ENCODE data around the gene CCNG1.
"Not testable (repeated sequence)": the region's sequence is repeated elsewhere in the genome, so short reads cannot be mapped to it uniquely, and the experiment has no call there.

CCNG1 gene

DNA sequence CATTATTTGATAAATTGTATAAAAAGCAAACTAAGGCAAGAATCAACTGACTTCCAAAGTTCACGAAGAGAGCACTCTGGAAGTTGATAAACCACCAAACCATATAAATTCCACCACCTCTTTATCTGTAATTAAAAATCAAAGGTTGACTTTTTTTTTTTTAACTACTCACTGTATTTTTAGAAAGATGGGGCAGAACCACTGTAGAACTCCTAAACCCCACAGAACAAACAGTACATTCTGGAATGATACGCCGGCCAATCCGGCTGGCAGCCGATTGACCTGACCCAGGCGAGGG, 435 bp upstream of the CCNG1 start:
- Histone ChIP-seq H3K4me1 (ENCODE audit: control insufficient read depth in 2 of 2, insufficient read depth in 2 of 2, low read length in 2 of 2) (peaks cover 16 to 46% of the 10 kb centered on the region in 2 donors), H3K36me3 (ENCODE audit: control insufficient read depth in 2 of 2, insufficient read depth in 2 of 2, low read length in 2 of 2) (peaks cover 6 to 11% of the 10 kb centered on the region in 2 donors), H3K27ac (ENCODE audit: low read depth in 2 of 2, low read length in 2 of 2) (peak overlapping the region; percentile 93 to 96), H3K27me3 (ENCODE audit: control insufficient read depth in 2 of 2, insufficient read depth in 2 of 2, low read length in 2 of 2) (no peaks in the 10 kb centered on the region), H3K9me3 (ENCODE audit: control insufficient read depth in 2 of 2, low read length in 2 of 2) (no peaks in the 10 kb centered on the region), H3K9ac (ENCODE audit: low read depth in 1 of 2, low read length in 2 of 2) (peak overlapping the region; percentile 66 to 96), H3K4me3 (ENCODE audit: low read length in 2 of 2) (peak overlapping the region; percentile 83 to 92)

DNA sequence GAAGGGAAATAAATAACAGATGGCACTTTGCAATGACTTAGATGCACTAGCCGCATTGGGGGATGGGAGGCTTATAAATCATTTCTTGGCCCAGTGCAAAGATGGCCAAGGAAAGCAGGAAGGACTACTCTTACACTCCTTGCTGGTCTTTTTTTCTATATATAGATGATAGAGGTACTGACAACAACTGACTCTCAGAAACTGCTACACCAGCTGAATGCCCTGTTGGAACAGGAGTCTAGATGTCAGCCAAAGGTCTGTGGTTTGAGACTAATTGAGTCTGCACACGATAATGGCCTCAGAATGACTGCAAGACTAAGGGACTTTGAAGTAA, 1.7 kb downstream of the CCNG1 start:
- Histone ChIP-seq H3K27me3 (ENCODE audit: control insufficient read depth in 2 of 2, insufficient read depth in 2 of 2, low read length in 2 of 2) (no peaks in the 10 kb centered on the region), H3K9ac (ENCODE audit: low read depth in 1 of 2, low read length in 2 of 2) (peak overlapping the region in 1 of 2 donors; percentile 18), H3K27ac (ENCODE audit: low read depth in 2 of 2, low read length in 2 of 2) (no peak overlapping the region), H3K36me3 (ENCODE audit: control insufficient read depth in 2 of 2, insufficient read depth in 2 of 2, low read length in 2 of 2) (peaks cover 22 to 24% of the 10 kb centered on the region in 2 donors), H3K4me3 (ENCODE audit: low read length in 2 of 2) (peak overlapping the region; percentile 83 to 92), H3K9me3 (ENCODE audit: control insufficient read depth in 2 of 2, low read length in 2 of 2) (no peaks in the 10 kb centered on the region), H3K4me1 (ENCODE audit: control insufficient read depth in 2 of 2, insufficient read depth in 2 of 2, low read length in 2 of 2) (peaks cover 8 to 30% of the 10 kb centered on the region in 2 donors)

DNA sequence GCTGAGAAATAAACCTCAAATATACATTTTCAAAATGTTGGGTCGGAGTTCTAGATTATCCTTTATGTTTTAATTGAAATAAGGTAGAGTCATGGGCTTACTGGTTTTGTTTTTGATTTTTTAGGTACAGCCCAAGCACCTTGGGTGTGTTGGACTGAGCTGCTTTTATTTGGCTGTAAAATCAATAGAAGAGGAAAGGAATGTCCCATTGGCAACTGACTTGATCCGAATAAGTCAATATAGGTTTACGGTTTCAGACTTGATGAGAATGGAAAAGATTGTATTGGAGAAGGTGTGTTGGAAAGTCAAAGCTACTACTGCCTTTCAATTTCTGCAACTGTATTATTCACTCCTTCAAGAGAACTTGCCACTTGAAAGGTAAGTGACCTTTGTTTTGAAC, 3.6 kb downstream of the CCNG1 start:
- Histone ChIP-seq H3K9me3 (ENCODE audit: control insufficient read depth in 2 of 2, low read length in 2 of 2) (no peaks in the 10 kb centered on the region), H3K9ac (ENCODE audit: low read depth in 1 of 2, low read length in 2 of 2) (no peak overlapping the region), H3K4me3 (ENCODE audit: low read length in 2 of 2) (no peak overlapping the region), H3K27ac (ENCODE audit: low read depth in 2 of 2, low read length in 2 of 2) (no peak overlapping the region), H3K36me3 (ENCODE audit: control insufficient read depth in 2 of 2, insufficient read depth in 2 of 2, low read length in 2 of 2) (peaks cover 34 to 37% of the 10 kb centered on the region in 2 donors), H3K4me1 (ENCODE audit: control insufficient read depth in 2 of 2, insufficient read depth in 2 of 2, low read length in 2 of 2) (peaks cover 4 to 24% of the 10 kb centered on the region in 2 donors), H3K27me3 (ENCODE audit: control insufficient read depth in 2 of 2, insufficient read depth in 2 of 2, low read length in 2 of 2) (no peaks in the 10 kb centered on the region)

DNA sequence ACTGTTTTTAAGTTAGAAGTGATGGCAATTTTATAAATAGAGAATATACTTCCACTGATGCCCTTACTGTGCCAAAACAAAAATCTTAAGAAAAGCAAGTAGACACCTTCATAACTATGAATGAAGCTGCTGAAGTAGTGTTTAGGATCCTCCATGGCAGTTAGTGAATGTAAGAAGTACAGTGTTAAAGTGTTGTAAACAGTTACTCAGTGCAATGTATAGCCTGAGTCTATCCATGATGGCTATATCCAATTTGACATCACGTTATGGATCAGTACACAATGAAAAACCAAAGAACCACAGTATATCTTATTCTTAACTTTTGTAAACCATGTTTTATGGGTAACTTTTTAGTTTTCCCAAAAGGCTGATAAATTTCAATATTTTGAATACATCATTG, 7.1 kb downstream of the CCNG1 start:
- peaks cover 46 to 58% of the 10 kb centered on the region in 2 donors for H3K36me3 ChIP-seq (ENCODE audit: control insufficient read depth in 2 of 2, insufficient read depth in 2 of 2, low read length in 2 of 2)

DNA sequence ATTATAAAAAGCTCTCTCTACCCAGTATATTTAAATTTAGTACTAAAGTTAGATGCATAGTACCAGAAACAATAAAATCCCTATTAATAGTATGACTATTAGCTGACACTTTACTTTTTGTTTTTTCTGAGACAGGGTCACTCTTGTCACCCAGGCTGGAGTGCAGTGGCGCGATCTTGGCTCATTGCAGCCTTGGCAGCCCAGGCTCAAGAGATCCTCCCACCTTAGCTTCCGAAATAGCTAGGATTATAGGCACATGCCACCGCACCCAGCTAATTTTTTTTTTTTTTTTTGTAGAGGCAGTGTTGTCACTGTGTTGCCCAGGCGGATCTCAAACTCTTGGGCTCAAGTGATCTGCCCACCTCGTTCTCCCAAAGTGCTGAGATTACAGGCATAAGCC, 8.0 kb downstream of the CCNG1 start:
- H3K9ac ChIP-seq (ENCODE audit: low read depth in 1 of 2, low read length in 2 of 2): no peak overlapping the region
- H3K36me3 ChIP-seq (ENCODE audit: control insufficient read depth in 2 of 2, insufficient read depth in 2 of 2, low read length in 2 of 2): peaks cover 47 to 56% of the 10 kb centered on the region in 2 donors
- peaks cover 0 to 4% of the 10 kb centered on the region in 2 donors for H3K4me1 ChIP-seq (ENCODE audit: control insufficient read depth in 2 of 2, insufficient read depth in 2 of 2, low read length in 2 of 2)

More for the DNA sequence above, 7.1 kb downstream of the CCNG1 start:
- Histone ChIP-seq H3K4me1 (ENCODE audit: control insufficient read depth in 2 of 2, insufficient read depth in 2 of 2, low read length in 2 of 2) (peaks cover 0 to 11% of the 10 kb centered on the region in 2 donors), H3K9ac (ENCODE audit: low read depth in 1 of 2, low read length in 2 of 2) (no peak overlapping the region), H3K27me3 (ENCODE audit: control insufficient read depth in 2 of 2, insufficient read depth in 2 of 2, low read length in 2 of 2) (no peaks in the 10 kb centered on the region), H3K27ac (ENCODE audit: low read depth in 2 of 2, low read length in 2 of 2) (no peak overlapping the region), H3K9me3 (ENCODE audit: control insufficient read depth in 2 of 2, low read length in 2 of 2) (no peaks in the 10 kb centered on the region), H3K4me3 (ENCODE audit: low read length in 2 of 2) (no peak overlapping the region)

DNA sequence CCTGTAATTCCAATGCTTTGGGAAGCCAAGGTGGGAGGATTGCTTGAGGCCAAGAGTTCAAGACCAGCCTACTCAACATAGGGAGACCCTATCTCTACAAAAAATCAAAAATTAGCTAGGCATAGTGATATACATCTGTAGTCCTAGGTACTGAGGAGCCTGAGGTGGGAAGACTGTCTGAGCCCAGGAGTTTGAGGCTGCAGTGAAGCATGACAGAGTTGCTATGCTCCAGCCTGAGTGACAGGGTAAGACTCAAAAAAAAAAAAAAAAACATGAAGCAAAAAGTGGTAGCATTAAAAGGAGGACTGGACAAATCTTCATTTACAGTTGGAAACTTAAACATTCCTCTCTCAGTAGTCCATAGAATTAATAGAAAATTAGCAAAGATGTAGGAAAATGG, 9.8 kb downstream of the CCNG1 start:
- no peak overlapping the region for H3K27ac ChIP-seq (ENCODE audit: low read depth in 2 of 2, low read length in 2 of 2)
- no peak overlapping the region for H3K9ac ChIP-seq (ENCODE audit: low read depth in 1 of 2, low read length in 2 of 2)
- no peak overlapping the region for H3K4me3 ChIP-seq (ENCODE audit: low read length in 2 of 2)
- no peaks in the 10 kb centered on the region for H3K27me3 ChIP-seq (ENCODE audit: control insufficient read depth in 2 of 2, insufficient read depth in 2 of 2, low read length in 2 of 2)
- no peaks in the 10 kb centered on the region for H3K9me3 ChIP-seq (ENCODE audit: control insufficient read depth in 2 of 2, low read length in 2 of 2)
- peaks cover 48 to 57% of the 10 kb centered on the region in 2 donors for H3K36me3 ChIP-seq (ENCODE audit: control insufficient read depth in 2 of 2, insufficient read depth in 2 of 2, low read length in 2 of 2)
- H3K4me1 ChIP-seq (ENCODE audit: control insufficient read depth in 2 of 2, insufficient read depth in 2 of 2, low read length in 2 of 2): no peaks in the 10 kb centered on the region

More for the DNA sequence above, 8.0 kb downstream of the CCNG1 start:
- no peaks in the 10 kb centered on the region for H3K9me3 ChIP-seq (ENCODE audit: control insufficient read depth in 2 of 2, low read length in 2 of 2)
- no peak overlapping the region for H3K4me3 ChIP-seq (ENCODE audit: low read length in 2 of 2)
- no peaks in the 10 kb centered on the region for H3K27me3 ChIP-seq (ENCODE audit: control insufficient read depth in 2 of 2, insufficient read depth in 2 of 2, low read length in 2 of 2)
- H3K27ac ChIP-seq (ENCODE audit: low read depth in 2 of 2, low read length in 2 of 2): no peak overlapping the region

DNA sequence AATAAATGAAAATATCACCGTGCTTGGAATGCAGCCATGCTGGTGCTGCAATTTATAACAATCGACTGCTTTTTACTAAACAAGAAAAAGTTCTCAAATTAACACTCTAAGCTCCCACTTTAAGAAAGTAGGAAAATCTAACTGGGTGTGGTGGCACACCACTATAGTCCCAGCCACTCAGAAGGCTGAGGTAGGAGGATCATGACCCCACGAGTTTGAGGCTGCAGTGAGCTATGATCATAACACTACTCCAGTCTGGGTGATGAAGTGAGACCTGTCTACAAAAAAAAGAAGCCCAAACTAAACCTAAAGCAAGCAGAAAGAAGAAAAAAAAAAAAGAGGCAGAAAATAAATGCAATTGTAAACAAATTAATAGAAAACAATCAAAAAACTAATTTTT, 10.5 kb downstream of the CCNG1 start:
- Histone ChIP-seq H3K36me3 (ENCODE audit: control insufficient read depth in 2 of 2, insufficient read depth in 2 of 2, low read length in 2 of 2) (peaks cover 42 to 55% of the 10 kb centered on the region in 2 donors), H3K4me1 (ENCODE audit: control insufficient read depth in 2 of 2, insufficient read depth in 2 of 2, low read length in 2 of 2) (no peaks in the 10 kb centered on the region), H3K9ac (ENCODE audit: low read depth in 1 of 2, low read length in 2 of 2) (no peak overlapping the region), H3K9me3 (ENCODE audit: control insufficient read depth in 2 of 2, low read length in 2 of 2) (no peaks in the 10 kb centered on the region), H3K27ac (ENCODE audit: low read depth in 2 of 2, low read length in 2 of 2) (no peak overlapping the region), H3K27me3 (ENCODE audit: control insufficient read depth in 2 of 2, insufficient read depth in 2 of 2, low read length in 2 of 2) (no peaks in the 10 kb centered on the region), H3K4me3 (ENCODE audit: low read length in 2 of 2) (no peak overlapping the region)

DNA sequence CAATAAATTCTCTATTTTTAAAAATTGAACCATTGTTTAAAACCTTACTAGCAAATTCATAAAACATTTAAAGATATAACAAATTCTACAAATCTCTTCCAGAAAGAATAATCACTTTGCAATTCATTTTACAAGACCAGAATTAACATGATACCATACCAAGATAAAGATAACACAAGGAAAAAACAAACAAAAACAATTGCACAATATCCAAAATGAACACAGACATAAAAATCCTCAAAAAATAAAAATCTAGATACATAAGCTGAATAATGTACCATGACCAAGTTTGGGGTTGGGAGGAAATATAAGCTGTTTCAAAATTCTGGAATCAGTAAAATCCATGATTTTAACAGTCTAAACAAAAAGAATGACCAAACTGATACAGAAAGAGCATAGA, 11.1 kb downstream of the CCNG1 start:
- Histone ChIP-seq H3K27me3 (ENCODE audit: control insufficient read depth in 2 of 2, insufficient read depth in 2 of 2, low read length in 2 of 2) (no peaks in the 10 kb centered on the region), H3K9me3 (ENCODE audit: control insufficient read depth in 2 of 2, low read length in 2 of 2) (no peaks in the 10 kb centered on the region), H3K9ac (ENCODE audit: low read depth in 1 of 2, low read length in 2 of 2) (no peak overlapping the region), H3K4me1 (ENCODE audit: control insufficient read depth in 2 of 2, insufficient read depth in 2 of 2, low read length in 2 of 2) (no peaks in the 10 kb centered on the region), H3K4me3 (ENCODE audit: low read length in 2 of 2) (no peak overlapping the region), H3K36me3 (ENCODE audit: control insufficient read depth in 2 of 2, insufficient read depth in 2 of 2, low read length in 2 of 2) (peaks cover 39 to 54% of the 10 kb centered on the region in 2 donors), H3K27ac (ENCODE audit: low read depth in 2 of 2, low read length in 2 of 2) (no peak overlapping the region)

DNA sequence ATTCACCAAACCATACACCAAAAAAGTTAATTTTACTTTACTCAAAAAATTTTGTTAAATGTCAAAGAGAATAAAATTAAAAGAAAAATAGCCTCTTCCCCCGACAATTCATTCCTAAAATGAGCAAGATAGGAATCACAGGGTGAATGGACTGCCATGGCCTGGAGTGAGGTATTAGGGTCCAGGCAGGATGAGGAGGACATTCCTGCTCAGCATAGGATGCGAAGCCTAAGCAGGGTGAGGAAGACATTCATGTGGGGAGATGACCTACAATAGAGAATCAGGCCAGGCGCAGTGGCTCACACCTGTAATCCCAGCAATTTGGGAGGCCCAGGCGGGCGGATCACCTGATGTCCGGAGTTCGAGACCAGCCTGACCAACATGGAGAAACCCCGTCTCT, 14.1 kb downstream of the CCNG1 start:
- no peak overlapping the region for H3K27ac ChIP-seq (ENCODE audit: low read depth in 2 of 2, low read length in 2 of 2)
- H3K27me3 ChIP-seq (ENCODE audit: control insufficient read depth in 2 of 2, insufficient read depth in 2 of 2, low read length in 2 of 2): no peaks in the 10 kb centered on the region
- no peak overlapping the region for H3K4me3 ChIP-seq (ENCODE audit: low read length in 2 of 2)
- no peaks in the 10 kb centered on the region for H3K4me1 ChIP-seq (ENCODE audit: control insufficient read depth in 2 of 2, insufficient read depth in 2 of 2, low read length in 2 of 2)
- H3K9me3 ChIP-seq (ENCODE audit: control insufficient read depth in 2 of 2, low read length in 2 of 2): no peaks in the 10 kb centered on the region
- no peak overlapping the region for H3K9ac ChIP-seq (ENCODE audit: low read depth in 1 of 2, low read length in 2 of 2)
- H3K36me3 ChIP-seq (ENCODE audit: control insufficient read depth in 2 of 2, insufficient read depth in 2 of 2, low read length in 2 of 2): peaks cover 34 to 46% of the 10 kb centered on the region in 2 donors

DNA sequence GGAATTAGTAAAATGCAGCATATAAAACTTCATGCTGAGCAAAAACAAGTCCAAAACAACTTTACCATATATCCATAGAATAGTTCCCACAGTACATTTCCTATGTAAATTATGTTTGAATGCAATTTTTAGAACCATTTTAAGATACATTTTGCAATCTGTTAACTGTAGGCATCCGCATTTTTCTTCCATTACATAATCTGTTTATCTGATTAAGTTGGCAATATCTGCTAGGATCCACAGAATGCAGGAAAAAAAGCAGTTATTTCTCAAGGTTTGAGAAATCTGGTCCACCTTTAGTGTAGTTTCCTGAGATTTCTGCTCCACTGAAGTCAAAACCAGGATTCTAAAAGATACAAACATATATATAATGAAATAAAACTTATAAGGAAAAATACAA, 16.3 kb downstream of the CCNG1 start:
- H3K4me1 ChIP-seq (ENCODE audit: control insufficient read depth in 2 of 2, insufficient read depth in 2 of 2, low read length in 2 of 2): peaks cover 2 to 4% of the 10 kb centered on the region in 2 donors
- H3K27ac ChIP-seq (ENCODE audit: low read depth in 2 of 2, low read length in 2 of 2): no peak overlapping the region
- H3K36me3 ChIP-seq (ENCODE audit: control insufficient read depth in 2 of 2, insufficient read depth in 2 of 2, low read length in 2 of 2): peaks cover 26 to 31% of the 10 kb centered on the region in 2 donors
- H3K9ac ChIP-seq (ENCODE audit: low read depth in 1 of 2, low read length in 2 of 2): no peak overlapping the region
- H3K27me3 ChIP-seq (ENCODE audit: control insufficient read depth in 2 of 2, insufficient read depth in 2 of 2, low read length in 2 of 2): no peaks in the 10 kb centered on the region
- H3K4me3 ChIP-seq (ENCODE audit: low read length in 2 of 2): no peak overlapping the region
- H3K9me3 ChIP-seq (ENCODE audit: control insufficient read depth in 2 of 2, low read length in 2 of 2): no peaks in the 10 kb centered on the region

DNA sequence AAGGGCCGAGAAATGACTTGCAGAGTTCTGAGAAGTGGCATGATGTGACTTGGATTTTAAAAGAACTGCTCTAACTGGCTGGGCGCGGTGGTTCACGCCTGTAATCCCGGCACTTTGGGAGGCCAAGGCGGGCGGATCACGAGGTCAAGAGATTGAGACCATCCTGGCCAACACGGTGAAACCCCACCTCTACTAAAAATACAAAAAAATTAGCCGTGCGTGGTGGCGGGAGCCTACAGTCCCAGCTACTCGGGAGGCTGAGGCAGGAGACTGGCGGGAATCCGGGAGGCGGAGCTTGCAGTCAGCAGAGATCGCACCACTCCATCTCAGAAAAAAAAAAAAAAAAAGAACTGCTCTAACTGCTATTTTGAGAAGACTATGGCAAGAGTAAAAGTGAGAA, 18.0 kb downstream of the CCNG1 start:
- not testable (repeated sequence) for H3K27ac ChIP-seq (ENCODE audit: low read depth in 2 of 2, low read length in 2 of 2); H3K4me1 ChIP-seq (ENCODE audit: control insufficient read depth in 2 of 2, insufficient read depth in 2 of 2, low read length in 2 of 2); H3K4me3 ChIP-seq (ENCODE audit: low read length in 2 of 2); H3K9me3 ChIP-seq (ENCODE audit: control insufficient read depth in 2 of 2, low read length in 2 of 2); H3K9ac ChIP-seq (ENCODE audit: low read depth in 1 of 2, low read length in 2 of 2); H3K27me3 ChIP-seq (ENCODE audit: control insufficient read depth in 2 of 2, insufficient read depth in 2 of 2, low read length in 2 of 2)
- peaks cover 23% of the 10 kb centered on the region in 2 donors for H3K36me3 ChIP-seq (ENCODE audit: control insufficient read depth in 2 of 2, insufficient read depth in 2 of 2, low read length in 2 of 2)

Data from mucosa of rectum (tissue), 2 donors.